Ramos (cell line): ENCODE data around the gene FAM124A.

Experiments
- in situ Hi-C: fragments of 300-500 bp; cut with MboI; formaldehyde crosslinking; loops from one replicate; pipeline ENCODE4 v1.14.3; 2022; ENCODE audit warnings: low sequenced_read_pairs; ENCODE audit not compliant: unreplicated experiment

Gene FAM124A, protein sequence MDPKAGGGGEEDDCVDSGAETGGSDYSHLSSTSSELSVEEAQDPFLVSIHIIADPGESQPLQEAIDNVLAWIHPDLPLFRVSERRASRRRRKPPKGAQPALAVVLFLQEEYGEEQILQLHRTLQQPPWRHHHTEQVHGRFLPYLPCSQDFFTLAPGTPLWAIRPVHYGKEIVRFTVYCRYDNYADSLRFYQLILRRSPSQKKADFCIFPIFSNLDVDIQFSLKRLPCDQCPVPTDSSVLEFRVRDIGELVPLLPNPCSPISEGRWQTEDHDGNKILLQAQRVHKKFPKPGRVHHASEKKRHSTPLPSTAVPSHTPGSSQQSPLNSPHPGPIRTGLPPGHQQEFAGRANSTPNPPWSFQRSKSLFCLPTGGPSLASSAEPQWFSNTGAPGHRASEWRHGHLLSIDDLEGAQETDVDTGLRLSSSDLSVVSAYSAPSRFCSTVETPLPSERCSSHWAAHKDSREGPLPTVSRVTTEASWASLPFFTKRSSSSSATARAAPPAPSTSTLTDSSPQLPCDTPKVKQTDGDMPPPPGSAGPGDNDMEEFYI

GRCh38 chr13:51222037-51222685 lies at the start of gene FAM124A:
TSS of gene FAM124A (plus strand) at chr13:51222398. CDS start at chr13:51222502, 104 bp downstream.
- in situ Hi-C loops, result no loop called here

DNA sequence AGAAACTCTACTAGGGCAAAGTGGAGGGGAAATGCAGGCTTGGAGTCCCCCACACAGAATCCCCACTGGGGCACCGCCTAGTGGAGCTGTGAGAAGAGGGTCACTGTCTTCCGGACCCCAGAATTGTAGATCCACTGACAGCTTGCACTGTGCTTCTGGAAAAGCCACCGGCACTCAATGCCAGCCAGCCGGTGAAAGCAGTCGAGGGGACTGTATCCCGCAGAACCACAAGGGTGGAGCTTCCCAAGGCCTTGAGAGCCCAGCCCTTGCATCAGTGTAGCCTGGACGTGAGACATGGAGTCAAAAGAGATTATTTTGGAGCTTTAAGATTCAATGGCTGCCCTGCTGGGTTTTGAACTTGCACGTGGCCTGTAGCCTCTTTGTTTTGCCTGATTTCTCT lies 47.2 kb upstream of the FAM124A start:
- in situ Hi-C loops, result no loop called here

- in situ Hi-C loops, result no loop called here
These were observed 46.6 kb upstream of the FAM124A start for GRCh38 chr13:51175639-51176038.

- in situ Hi-C loops, result no loop called here
These were observed 45.0 kb upstream of the FAM124A start for GRCh38 chr13:51177188-51177587.

DNA sequence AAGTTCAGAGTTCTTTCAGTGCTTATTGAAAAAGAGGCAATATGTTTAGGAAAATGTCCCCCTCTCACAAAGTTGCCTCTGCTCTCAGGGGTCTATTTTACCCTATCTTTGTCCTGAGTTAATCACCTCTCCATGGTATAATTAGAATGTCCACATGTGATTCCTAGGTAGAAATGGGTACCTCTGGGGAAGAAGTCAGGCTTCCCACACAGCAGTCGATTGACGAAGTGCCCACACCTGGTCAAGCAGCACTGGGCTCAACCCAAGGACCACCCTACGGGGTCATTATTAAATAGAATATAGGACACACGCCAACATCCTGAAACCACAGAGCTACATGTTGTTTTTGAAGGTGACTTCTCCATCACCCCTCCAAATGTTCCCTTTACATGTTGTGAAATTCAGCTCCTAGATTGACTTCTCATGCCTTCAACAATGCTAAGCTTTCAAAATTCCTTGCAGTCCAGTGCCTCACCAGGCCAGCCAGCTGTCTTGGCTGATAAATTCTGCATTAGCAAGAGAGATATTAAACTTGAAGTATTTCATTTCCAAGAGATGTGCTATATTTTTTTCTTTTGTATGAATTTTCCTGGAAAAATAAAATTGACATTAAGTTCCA lies 43.6 kb upstream of the FAM124A start:
- in situ Hi-C loops, result no loop called here

GRCh38 chr13:51179432-51179971 lies 42.7 kb upstream of the FAM124A start:
- in situ Hi-C loops, result no loop called here

DNA sequence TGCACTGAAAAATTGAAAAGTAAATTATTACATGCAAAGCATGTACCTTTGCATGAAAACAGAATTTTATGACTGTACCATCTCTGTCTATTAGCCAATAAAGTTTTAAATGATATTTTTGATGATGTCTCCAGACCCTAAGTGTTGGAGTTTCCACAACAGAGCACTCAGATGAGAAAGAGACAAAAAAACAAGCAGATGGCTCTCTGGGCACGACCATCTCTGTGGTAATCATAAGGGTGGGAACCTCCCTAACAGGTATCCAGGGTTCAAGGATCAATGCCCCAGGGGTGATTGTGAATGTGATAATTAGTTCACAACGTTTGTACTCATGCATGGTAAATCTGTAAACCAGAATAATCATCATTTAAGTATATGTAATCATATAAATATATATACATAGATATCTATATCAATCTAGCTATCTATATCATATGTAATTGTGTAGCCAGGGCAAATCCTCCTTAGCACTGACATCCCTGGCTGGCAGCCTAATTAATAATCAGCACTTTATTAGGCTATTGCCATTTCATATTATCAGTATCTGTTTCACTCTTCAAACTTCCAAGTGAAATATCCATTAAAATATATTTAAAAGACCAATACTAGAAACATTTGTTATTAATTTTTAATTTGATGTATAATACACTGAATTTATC lies 41.2 kb upstream of the FAM124A start:
- in situ Hi-C loops, result no loop called here

GRCh38 chr13:51181786-51182383 lies 40.3 kb upstream of the FAM124A start:
- in situ Hi-C loops, result no loop called here

- in situ Hi-C loops, result no loop called here
These were observed 30.5 kb upstream of the FAM124A start for GRCh38 chr13:51191743-51192142.

GRCh38 chr13:51192348-51192747 lies 29.9 kb upstream of the FAM124A start:
- in situ Hi-C loops, result no loop called here

GRCh38 chr13:51193387-51193786 lies 28.8 kb upstream of the FAM124A start:
- in situ Hi-C loops, result no loop called here

GRCh38 chr13:51194942-51195341 lies 27.3 kb upstream of the FAM124A start:
- in situ Hi-C loops, result no loop called here

GRCh38 chr13:51201886-51202285 lies 20.3 kb upstream of the FAM124A start:
- in situ Hi-C loops, result no loop called here

DNA sequence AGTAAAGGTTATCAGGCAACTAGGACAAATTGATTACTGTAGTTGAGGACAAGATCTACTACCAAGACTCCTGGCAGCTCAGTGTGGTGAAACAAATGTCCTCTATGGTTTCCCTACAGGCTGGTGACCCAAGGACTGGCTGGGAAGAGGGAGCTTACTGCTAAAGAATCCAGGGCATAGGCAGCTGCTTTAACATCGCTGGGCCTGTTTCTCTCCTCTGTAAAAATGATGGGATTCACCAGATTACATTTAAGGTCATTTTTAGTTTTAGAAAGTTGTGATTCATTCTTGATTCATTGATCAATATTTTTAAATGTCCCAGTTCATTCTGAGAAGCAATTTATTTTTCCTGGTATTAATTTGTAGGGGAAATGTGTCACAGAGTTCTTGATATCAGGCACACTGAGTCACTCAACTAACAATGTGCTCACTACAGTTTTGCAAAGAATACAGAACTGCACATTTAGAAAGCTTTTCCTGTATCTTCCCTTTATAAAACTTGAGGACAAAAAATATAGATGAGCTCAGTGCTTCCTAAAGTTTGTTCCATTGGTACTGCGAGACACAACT lies 19.6 kb upstream of the FAM124A start:
- in situ Hi-C loops, result no loop called here

DNA sequence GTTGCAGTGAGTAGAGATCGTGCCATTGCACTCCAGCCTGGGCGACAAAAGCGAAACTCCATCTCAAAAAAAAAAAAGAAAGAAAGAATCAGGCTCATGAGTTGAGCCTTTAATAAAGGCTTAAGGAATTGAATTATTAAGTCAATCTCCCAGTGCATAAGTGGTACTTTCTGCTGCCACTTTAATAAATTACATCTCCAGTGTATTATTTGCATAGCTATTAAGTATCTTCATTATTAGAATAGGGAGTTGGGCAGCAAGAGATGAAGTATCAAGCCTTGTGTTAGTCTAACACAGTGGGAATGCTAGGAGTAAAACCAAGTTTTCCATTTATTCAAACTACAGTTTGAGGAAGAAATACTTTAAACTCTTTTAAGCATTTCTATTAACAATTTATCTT lies 15.6 kb upstream of the FAM124A start:
- in situ Hi-C loops, result no loop called here

DNA sequence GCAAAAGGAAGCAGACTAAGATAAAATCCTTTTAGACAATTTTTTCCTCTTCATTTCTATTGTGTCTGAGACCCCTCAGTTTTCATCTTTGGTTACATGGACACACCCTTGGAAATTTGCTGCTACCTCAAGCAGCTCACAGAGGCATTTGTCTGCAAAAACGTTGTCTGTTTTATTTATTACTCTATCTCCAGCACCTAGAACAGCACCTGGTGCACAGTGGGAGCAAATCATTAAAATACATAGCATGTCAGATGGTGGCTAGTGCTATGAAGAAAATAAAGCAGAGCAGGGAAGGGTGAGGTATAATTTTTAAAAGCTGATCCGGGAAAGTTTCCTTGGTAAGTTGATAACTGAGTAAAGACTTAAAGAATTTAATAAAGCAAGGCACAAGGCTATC lies 14.3 kb upstream of the FAM124A start:
- in situ Hi-C loops, result no loop called here

GRCh38 chr13:51208716-51209115 lies 13.5 kb upstream of the FAM124A start:
- in situ Hi-C loops, result no loop called here

DNA sequence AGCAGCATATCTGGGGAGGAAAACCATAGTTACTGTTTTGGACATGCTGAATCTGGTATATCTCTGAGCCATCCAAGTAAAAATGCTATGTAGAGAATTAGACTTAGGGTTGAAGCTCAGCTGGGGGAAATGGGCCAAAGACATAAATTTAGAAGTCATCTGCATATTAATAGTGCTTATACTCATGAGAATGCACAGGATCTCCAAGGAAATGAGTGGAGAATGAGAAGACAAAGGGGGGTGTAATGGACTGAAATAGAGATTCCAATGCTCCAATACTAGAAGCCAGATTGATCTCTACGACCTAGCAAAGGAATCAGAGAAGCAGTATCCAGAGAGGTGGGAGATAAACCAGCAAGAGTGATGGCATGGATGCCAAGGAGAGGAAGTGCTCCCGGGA lies 10.3 kb upstream of the FAM124A start:
- in situ Hi-C loops, result no loop called here

DNA sequence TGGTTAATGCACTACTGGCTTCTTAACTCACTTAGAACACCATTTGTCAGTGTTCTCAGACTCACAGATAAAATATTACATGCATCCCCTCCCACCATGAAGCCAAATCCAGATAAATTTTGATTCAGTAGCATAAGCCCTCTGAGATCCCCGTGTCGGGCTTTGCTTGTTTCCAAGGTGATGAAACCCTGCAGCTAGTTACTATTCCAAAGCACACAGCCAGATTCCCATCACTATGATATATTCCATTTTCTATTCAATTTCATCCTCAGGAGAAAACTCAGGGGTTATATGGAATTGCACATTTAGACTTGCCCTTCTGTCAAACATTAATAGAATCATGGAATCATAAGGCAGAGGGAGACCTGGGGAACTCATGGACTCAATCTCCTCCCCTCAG lies 9.4 kb upstream of the FAM124A start:
- in situ Hi-C loops, result no loop called here
